PC-9 (cell line): ENCODE data around the gene CLPTM1L.

Source experiments
- CTCF ChIP-seq: fragments of 200-600 bp; sonication (generic); conservative IDR thresholded peaks from 2 replicates; pipeline ENCODE4 v1.6.1; 2017; ENCODE audit warnings: mixed run types, antibody characterized with exemption, mild to moderate bottlenecking, moderate library complexity
- EZH2 ChIP-seq: fragments of 200-600 bp; sonication (generic); IDR thresholded peaks from 2 replicates; pipeline ENCODE4 v1.8.0; 2017; ENCODE audit warnings: antibody characterized with exemption, low read depth

DNA sequence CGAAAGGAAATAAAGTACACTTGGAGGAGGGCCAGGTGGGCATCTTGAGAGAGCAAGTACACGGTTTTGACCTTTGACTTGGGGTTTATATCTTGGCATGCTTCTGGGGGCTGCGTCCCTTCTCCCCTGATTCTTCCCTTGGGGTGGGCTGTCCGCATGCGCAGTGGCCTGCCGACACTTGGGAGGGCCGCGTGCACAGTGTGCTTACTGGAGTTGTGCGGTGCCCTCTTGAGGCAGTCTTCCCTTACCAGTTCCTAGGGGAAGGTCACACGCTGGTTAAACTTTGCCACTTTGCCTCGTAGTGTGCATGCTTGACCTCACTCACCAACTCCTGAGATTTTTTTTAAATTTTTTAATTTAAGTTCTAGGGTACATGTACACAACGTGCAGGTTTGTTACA lies 4.3 kb upstream of the CLPTM1L start:
- TF ChIP-seq CTCF (0 out of 2 replicates have a peak, but pooled peaks have one; percentile 18), EZH2 (no peak)
